Neural progenitor cell (in vitro differentiated cells): Measurements from ENCODE around the gene PHETA1.

ENCODE experiments used
- EZH2 ChIP-seq: fragments of 200-600 bp; sonication (generic); IDR thresholded peaks from 2 replicates; pipeline ENCODE4 v1.6.1; 2017; ENCODE audit warnings: antibody characterized with exemption, mild to moderate bottlenecking, moderate library complexity
- EZH2phosphoT487 ChIP-seq: fragments of 200-600 bp; sonication (generic); IDR thresholded peaks from 2 replicates; pipeline ENCODE4 v1.6.1; 2017; ENCODE audit warnings: antibody characterized with exemption
- TF ChIP-seq, protein P1 (sequence below): fragments of 200-600 bp; sonication (generic); IDR thresholded peaks from 2 replicates; pipeline ENCODE4 v1.5.1; 2017; ENCODE audit warnings: antibody characterized with exemption, mild to moderate bottlenecking

DNA sequence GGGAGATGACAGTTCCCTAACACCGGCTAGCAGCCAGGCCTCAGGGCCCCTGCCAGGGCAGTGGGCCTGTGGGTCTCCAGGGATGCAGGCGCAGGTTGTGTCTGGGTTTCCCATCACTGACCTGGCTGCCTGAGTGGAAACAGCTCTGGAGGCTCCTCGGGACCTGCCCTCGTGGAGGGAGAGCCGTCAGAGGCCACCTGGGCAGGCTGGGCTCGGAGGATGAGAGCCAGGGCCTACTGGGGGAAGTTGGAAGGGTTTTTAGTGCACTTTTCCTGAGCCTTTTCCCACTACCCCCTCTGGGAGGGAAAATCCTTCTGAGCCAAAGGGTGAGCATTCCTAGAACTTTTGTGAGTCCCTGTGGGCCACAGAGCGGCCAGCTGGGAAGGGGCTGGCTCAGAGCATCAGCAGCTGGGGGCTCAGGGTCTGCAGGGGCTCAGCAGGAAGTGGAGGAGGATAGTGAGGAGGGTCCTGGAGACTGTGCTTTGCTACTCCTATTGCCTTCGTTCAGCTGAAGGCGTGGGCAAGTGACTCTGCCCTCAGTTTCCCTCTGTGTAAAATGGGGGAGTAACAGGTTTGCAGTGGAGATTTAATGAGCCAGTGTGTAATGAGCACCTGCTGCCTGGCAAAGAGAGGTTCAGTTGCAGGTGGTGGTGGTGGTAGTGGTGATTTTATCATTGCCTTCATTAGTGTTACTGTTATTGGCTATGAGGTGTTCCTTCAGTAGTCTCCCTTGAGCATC is 38.7 kb upstream of the PHETA1 start:
- TF ChIP-seq, protein P1, sequence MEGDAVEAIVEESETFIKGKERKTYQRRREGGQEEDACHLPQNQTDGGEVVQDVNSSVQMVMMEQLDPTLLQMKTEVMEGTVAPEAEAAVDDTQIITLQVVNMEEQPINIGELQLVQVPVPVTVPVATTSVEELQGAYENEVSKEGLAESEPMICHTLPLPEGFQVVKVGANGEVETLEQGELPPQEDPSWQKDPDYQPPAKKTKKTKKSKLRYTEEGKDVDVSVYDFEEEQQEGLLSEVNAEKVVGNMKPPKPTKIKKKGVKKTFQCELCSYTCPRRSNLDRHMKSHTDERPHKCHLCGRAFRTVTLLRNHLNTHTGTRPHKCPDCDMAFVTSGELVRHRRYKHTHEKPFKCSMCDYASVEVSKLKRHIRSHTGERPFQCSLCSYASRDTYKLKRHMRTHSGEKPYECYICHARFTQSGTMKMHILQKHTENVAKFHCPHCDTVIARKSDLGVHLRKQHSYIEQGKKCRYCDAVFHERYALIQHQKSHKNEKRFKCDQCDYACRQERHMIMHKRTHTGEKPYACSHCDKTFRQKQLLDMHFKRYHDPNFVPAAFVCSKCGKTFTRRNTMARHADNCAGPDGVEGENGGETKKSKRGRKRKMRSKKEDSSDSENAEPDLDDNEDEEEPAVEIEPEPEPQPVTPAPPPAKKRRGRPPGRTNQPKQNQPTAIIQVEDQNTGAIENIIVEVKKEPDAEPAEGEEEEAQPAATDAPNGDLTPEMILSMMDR, result no peak
- TF ChIP-seq EZH2 (no peak), EZH2phosphoT487 (no peak)
